Vagina (tissue), 2 donors: ENCODE measurements around the gene TREML1.

ENCODE experiments used
- POLR2AphosphoS5 ChIP-seq, 2 donors: sonication (generic); formaldehyde crosslinking; IDR thresholded peaks; one replicate each; pipeline ENCODE4 v1.9.0; 2017; ENCODE audit warnings: antibody characterized with exemption in 2 of 2, mild to moderate bottlenecking in 2 of 2, low read depth in 1 of 2; ENCODE audit not compliant: insufficient read depth in 1 of 2
- TF ChIP-seq, protein P1 (sequence below), 3 experiments: fragments of 450-650 bp in 2 of 3; fragments of 200-600 bp in 1 of 3; sonication (generic) in 1 of 3; IDR thresholded peaks; one replicate each; pipeline ENCODE4 v1.5.1; 2017 to 2019; ENCODE audit warnings: antibody characterized with exemption in 3 of 3, mild to moderate bottlenecking in 2 of 3, moderate library complexity in 2 of 3

DNA sequence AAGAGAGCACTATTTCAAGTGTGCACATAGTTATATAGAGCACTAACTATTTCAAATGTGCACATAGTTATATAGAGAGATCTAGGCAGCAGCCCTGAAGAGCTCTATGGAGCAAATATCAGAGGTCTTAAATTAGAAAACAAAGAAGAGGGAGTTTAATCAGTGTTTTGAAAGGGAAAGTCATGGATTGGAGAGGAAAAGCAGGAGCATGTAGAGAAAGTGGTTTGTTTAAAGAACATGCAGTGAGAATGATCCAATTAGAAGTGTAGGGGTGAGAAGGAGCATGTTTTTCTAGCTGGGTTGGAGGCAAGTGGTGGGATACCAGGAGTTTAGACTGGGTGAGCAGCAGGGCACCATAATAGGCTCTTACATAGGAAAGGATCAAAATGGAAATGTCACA is 17.2 kb downstream of the TREML1 start:
- TF ChIP-seq, protein P1, sequence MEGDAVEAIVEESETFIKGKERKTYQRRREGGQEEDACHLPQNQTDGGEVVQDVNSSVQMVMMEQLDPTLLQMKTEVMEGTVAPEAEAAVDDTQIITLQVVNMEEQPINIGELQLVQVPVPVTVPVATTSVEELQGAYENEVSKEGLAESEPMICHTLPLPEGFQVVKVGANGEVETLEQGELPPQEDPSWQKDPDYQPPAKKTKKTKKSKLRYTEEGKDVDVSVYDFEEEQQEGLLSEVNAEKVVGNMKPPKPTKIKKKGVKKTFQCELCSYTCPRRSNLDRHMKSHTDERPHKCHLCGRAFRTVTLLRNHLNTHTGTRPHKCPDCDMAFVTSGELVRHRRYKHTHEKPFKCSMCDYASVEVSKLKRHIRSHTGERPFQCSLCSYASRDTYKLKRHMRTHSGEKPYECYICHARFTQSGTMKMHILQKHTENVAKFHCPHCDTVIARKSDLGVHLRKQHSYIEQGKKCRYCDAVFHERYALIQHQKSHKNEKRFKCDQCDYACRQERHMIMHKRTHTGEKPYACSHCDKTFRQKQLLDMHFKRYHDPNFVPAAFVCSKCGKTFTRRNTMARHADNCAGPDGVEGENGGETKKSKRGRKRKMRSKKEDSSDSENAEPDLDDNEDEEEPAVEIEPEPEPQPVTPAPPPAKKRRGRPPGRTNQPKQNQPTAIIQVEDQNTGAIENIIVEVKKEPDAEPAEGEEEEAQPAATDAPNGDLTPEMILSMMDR (IDR thresholded peaks at IDR 0.05) = no peak
- TF ChIP-seq POLR2AphosphoS5 (IDR thresholded peaks at IDR 0.05; ENCODE audit: insufficient read depth in 1 of 2, low read depth in 1 of 2) = no peak
